Measurements from ENCODE around the gene ZXDC.

GRCh38 chr3:126475413-126476114 lies at the start of gene ZXDC:
- TF ChIP-seq EZH2 (IDR thresholded peaks at IDR 0.05) (no peak), POLR2AphosphoS5 (IDR thresholded peaks at IDR 0.05; ENCODE audit: borderline replicate concordance, low read depth, low read length) (no peak; the same call in 1 of the 2 replicates), FOXP2 (optimal IDR thresholded peaks at IDR 0.05; ENCODE audit: control extremely low read depth, extremely low read length, insufficient read depth) (no peak)

All from SK-N-MC (cell line).